ENCODE results near the gene EPHB1.

The EPHB1 gene

GRCh38 chr3:134883697-134884385 lies 88.8 kb downstream of the EPHB1 start:
- DNase-seq (ENCODE audit: low read depth) = no peak

- DNase-seq (ENCODE audit: low read depth) = peak; percentile 21
Measured at GRCh38 chr3:134885877-134886621, 91.0 kb downstream of the EPHB1 start.

DNA sequence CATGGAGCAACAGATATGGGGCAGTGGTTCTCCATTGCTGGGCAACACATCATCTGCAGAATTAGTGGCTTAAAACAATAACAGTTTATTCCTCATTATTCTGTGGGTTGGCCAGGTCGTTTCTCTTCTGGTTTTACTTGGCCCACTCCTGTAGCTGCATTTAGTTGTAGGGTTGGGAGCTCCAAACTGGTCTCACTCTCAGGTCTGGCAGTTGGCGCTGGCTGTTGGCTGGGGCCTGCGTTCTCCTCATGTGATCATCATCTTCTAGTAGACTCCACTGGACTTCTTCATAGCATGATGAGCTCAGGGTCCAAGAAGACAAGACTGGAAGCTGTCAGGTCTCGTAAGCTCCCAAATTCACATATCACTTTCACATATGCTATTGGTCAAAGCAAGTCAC lies 91.9 kb downstream of the EPHB1 start:
- no peak for DNase-seq (ENCODE audit: low read depth)

DNA sequence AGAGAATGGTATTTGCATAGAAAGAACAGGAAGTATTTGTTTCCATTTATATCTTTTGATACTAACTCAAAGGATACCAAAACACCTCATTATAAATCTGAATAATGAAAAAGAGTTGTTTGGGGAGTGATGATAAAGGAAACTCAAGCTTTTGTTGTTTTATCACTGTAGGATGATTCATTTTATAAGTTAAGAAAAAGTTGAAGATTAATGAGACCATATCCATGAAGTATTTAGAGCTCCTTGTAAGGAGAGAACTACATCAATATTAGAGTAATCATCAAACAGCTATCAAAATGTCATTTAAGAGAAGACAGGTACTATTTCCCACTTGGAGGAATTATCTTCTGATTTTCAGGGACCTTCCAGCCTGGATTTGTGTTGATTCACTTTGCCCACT lies 92.5 kb downstream of the EPHB1 start:
- DNase-seq (ENCODE audit: low read depth) = no peak

- DNase-seq (ENCODE audit: low read depth) = no peak
Measured at GRCh38 chr3:134892326-134892725, 97.3 kb downstream of the EPHB1 start.

- DNase-seq (ENCODE audit: low read depth) = no peak
Measured at GRCh38 chr3:134892761-134893160, 97.7 kb downstream of the EPHB1 start.

GRCh38 chr3:134894533-134894932 lies 99.5 kb downstream of the EPHB1 start:
- no peak for DNase-seq (ENCODE audit: low read depth)

GRCh38 chr3:134895181-134895580 lies 100.1 kb downstream of the EPHB1 start:
- no peak for DNase-seq (ENCODE audit: low read depth)

- DNase-seq (ENCODE audit: low read depth) = no peak
Measured at GRCh38 chr3:134896141-134896540, 101.1 kb downstream of the EPHB1 start.

GRCh38 chr3:134896696-134897095 lies 101.6 kb downstream of the EPHB1 start:
- no peak for DNase-seq (ENCODE audit: low read depth)

DNA sequence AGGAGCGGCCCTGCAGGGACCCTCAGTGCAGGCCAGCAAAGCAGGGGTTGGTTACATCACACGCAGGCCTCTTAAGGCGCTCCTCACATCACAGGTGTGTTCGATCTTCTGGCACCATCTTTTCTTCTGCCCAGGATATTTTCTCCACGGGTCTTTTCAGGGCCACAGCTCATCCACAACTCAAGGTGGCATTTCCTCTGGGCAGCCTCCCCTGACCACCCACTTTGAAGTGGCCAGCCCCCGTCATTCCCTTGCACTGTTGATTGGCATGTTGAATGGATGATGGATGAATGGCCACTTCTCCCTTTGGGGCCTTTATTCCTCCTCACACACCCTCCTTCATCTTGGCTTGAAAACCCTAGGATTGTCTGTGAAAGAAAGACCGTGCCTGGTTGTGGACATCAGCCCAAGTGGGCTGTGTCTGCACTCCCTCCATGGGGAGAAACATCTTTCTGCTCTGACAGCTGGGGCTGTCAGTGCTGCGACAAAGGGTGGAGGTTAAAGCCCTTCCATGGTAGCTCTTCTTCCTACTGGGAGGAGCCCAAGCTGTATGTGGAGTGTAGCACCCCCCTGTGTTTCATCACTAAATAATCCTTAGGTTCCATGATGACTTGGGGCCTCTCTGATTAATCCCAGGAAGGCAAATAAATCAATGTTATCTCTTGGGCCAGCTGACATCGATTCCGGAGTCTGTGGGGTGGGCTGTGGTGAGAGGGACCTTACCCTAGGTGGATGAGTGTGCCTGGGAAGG lies 102.5 kb downstream of the EPHB1 start:
- no peak for DNase-seq (ENCODE audit: low read depth)

DNA sequence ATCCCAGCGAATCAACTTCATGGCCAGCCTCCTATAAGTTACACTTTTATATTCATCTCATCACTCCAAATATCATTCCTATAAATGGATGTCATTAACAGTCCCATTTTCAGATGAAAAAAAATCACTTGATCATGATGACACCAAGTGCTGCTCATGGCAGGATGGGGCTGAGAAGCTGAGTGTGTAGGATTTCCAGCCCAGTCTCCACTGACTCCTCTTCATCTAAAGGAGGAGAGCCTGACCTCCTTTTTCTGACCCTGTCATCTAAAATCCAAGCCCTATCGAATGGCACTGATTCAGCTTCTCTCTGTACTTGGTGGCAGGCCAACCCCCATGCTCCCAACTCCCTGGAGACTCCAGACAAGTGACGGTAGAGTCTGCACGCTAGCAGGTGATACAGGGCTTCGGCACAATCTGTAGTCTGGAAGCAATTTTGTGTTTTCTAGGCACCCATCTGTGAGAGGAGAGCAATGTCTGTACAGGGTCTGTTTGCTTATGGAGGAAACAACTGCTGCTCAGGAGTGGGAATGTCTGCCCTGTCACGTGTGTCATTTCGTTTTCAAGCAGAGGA lies 103.2 kb downstream of the EPHB1 start:
- no peak for DNase-seq (ENCODE audit: low read depth)

- DNase-seq (ENCODE audit: low read depth) = no peak
Measured at GRCh38 chr3:134899786-134900185, 104.7 kb downstream of the EPHB1 start.

- no peak for DNase-seq (ENCODE audit: low read depth)
Measured at GRCh38 chr3:134900482-134900881, 105.4 kb downstream of the EPHB1 start.

- no peak for DNase-seq (ENCODE audit: low read depth)
Measured at GRCh38 chr3:134901461-134901860, 106.4 kb downstream of the EPHB1 start.

DNA sequence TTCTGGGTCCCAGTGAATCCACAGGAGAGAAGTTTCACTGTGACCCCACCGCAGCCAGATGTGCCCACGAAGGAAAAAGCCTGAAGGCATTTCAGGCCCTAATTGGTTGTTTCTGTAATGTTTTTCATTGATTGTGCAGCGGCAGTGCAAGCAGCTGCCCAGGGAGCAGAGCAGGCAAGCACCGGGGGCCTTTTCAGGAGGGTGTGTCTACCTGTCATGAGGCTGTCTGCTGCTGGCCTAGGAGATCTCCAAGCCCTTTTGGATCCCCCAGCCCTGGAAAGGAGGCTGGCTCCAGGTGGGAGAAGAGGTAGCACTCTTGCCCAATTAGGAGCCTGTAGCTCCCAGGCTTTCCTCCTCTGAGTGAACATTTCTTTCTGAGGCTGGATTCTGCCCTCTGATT lies 108.8 kb downstream of the EPHB1 start:
- DNase-seq (ENCODE audit: low read depth) = no peak

- no peak for DNase-seq (ENCODE audit: low read depth)
Measured at GRCh38 chr3:134904241-134904771, 109.2 kb downstream of the EPHB1 start.

- no peak for DNase-seq (ENCODE audit: low read depth)
Measured at GRCh38 chr3:134904776-134905646, 110.0 kb downstream of the EPHB1 start.

- DNase-seq (ENCODE audit: low read depth) = no peak
Measured at GRCh38 chr3:134905647-134905935, 110.5 kb downstream of the EPHB1 start.

GRCh38 chr3:134908271-134908670 lies 113.2 kb downstream of the EPHB1 start:
- DNase-seq (ENCODE audit: low read depth) = no peak

DNA sequence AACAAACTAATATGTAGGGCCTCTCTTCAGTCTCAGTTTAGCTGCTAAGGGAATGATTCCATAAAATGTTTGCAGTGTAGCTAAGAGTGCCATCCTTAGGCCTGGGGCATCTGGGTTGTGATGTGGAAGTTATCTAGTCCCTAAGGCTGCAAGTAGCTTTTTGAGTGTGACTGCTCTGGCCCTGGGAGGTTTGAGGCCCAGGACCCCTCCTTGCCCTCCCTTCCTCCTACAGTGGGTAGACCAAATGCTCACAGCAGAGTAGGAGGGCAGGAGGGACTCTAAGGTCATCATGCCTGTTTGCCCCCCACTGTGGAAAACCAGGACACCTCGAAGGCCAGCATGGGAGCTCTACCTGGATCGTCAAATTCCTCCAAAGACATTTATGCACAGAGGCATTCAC lies 115.0 kb downstream of the EPHB1 start:
- no peak for DNase-seq (ENCODE audit: low read depth)

Measured in GM04503 (cell line).